ENCODE results near the gene RANGRF.

DNA sequence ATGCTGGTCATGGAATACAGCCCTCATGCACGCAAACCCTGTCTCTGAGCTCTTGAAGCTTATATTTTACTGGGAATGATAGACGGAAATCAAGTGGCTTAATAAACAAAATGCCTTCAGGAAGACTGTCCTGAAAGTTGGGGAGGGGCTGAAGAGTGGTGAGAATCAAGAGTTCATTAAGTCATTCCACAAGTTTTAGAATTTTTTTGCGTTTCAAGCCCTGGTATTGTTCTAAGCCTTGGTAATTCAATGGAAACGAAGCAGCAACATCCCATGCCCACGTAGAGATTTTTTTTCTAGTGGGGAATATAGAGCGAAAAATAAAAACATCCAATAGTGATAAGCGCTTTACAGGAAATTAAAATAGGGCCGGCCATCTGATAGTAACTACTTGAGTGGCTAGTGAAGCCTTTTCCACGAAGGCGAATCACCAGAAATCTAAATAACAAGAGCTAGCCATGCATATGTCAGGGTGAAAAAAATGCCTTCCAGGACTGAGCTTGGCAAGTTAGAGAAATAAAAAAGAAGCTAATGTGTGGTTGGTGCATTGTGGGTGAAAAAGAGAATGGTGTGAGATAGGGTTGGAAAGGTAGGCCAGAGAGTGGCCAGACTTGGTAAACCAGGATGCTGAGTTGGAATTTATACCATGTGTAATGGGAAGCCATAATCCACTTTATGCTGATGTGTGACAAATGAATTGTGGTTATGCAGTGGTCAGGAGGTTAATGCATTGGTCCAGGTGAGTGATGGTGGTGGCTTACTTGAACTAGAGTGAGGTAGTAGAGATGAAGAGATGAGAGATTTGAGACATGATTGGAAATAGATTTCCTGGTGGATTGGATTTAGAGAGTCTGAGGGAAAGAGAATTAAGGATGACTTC, 38.6 kb upstream of the RANGRF start:
- TF ChIP-seq KAT2B (IDR thresholded peaks at IDR 0.05; ENCODE audit: low read depth, low read length): no peak
- TF ChIP-seq CEBPB (tag; IDR thresholded peaks at IDR 0.05): no peak
- TF ChIP-seq ZNF140 (CRISPR knock-in tag; IDR thresholded peaks at IDR 0.05): no peak
- TF ChIP-seq ELF1 (tag; IDR thresholded peaks at IDR 0.05): no peak
- no peak for TF ChIP-seq CTCF (IDR thresholded peaks at IDR 0.05 in 2 of 3, conservative IDR thresholded peaks at IDR 0.05 in 1 of 3; ENCODE audit: insufficient read depth in 2 of 3, low read depth in 1 of 3, low read length in 3 of 3)
- TF ChIP-seq ETV6 (IDR thresholded peaks at IDR 0.05; ENCODE audit: borderline replicate concordance in 1 of 2, low read depth in 2 of 2, low read length in 1 of 2): no peak
- no peak for TF ChIP-seq ETV6 (CRISPR knock-in tag; IDR thresholded peaks at IDR 0.05; ENCODE audit: borderline replicate concordance)
- TF ChIP-seq PHB2 (IDR thresholded peaks at IDR 0.05; ENCODE audit: low read depth): no peak

Measured in K562 (cell line).